Measurements from ENCODE around the gene GRM4. TPM values are rescaled to one million over a fixed set of nuclear protein-coding genes. Genes with fewer than 3 reads are reported as not detected.

The GRM4 gene
- total RNA-seq, 1 donor from 2014 or later = 1.2 TPM

DNA sequence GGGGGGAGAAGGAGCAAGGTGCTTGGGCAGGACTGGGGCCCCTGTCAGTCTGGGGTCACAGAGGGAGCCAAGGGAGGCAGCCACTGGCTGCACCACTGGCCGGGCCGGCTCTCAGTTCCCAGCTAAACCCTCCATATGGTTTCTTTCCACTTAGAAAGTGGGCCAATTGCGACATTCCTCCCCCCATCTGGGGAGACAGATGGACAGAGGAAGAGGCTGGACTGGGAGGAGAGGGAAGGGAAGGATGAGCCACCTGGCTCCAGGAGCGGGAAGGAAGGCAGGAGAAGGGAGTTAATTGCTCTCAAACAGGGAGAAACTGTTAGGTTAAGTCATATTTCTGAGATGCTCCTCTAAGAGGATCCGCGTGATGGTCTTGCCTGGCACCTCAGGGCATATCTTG lies 82.2 kb downstream of the GRM4 start:
- H3K4me2 ChIP-seq = no peak overlapping the region
- peaks cover 3% of the 10 kb centered on the region for H3K4me1 ChIP-seq
- no peak for DNase-seq (ENCODE audit: low spot score)
- Mint-ChIP-seq H3K9me3 (no peaks in the 10 kb centered on the region), H3K4me3 (peak overlapping the region; percentile 50), H3K27ac (no peak overlapping the region), H3K36me3 (no peaks in the 10 kb centered on the region), H3K27me3 (ENCODE audit: insufficient read depth, low read depth) (peaks cover 7% of the 10 kb centered on the region), H3K4me1 (peaks cover 7% of the 10 kb centered on the region)
- H3K27ac ChIP-seq = no peak overlapping the region
- no peaks in the 10 kb centered on the region for H3K36me3 ChIP-seq
- peaks cover 3% of the 10 kb centered on the region for H3F3A ChIP-seq (ENCODE audit: low read depth)
- H2AFZ ChIP-seq (replicated peaks) = no peak overlapping the region
- no peak overlapping the region for H3K9ac ChIP-seq
- H4K20me1 ChIP-seq (ENCODE audit: low read depth) = no peaks in the 10 kb centered on the region
- TF ChIP-seq EZH2 (IDR thresholded peaks at IDR 0.05) (no peak), EZH2phosphoT487 (IDR thresholded peaks at IDR 0.05) (no peak)
- TF ChIP-seq, protein P1, sequence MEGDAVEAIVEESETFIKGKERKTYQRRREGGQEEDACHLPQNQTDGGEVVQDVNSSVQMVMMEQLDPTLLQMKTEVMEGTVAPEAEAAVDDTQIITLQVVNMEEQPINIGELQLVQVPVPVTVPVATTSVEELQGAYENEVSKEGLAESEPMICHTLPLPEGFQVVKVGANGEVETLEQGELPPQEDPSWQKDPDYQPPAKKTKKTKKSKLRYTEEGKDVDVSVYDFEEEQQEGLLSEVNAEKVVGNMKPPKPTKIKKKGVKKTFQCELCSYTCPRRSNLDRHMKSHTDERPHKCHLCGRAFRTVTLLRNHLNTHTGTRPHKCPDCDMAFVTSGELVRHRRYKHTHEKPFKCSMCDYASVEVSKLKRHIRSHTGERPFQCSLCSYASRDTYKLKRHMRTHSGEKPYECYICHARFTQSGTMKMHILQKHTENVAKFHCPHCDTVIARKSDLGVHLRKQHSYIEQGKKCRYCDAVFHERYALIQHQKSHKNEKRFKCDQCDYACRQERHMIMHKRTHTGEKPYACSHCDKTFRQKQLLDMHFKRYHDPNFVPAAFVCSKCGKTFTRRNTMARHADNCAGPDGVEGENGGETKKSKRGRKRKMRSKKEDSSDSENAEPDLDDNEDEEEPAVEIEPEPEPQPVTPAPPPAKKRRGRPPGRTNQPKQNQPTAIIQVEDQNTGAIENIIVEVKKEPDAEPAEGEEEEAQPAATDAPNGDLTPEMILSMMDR (IDR thresholded peaks at IDR 0.05) = no peak
- H3K27me3 ChIP-seq = no peaks in the 10 kb centered on the region
- H3K9me3 ChIP-seq (ENCODE audit: low read depth) = no peaks in the 10 kb centered on the region
- H3K79me2 ChIP-seq (ENCODE audit: low read depth) = no peaks in the 10 kb centered on the region
- no peak overlapping the region for H3K4me3 ChIP-seq

DNA sequence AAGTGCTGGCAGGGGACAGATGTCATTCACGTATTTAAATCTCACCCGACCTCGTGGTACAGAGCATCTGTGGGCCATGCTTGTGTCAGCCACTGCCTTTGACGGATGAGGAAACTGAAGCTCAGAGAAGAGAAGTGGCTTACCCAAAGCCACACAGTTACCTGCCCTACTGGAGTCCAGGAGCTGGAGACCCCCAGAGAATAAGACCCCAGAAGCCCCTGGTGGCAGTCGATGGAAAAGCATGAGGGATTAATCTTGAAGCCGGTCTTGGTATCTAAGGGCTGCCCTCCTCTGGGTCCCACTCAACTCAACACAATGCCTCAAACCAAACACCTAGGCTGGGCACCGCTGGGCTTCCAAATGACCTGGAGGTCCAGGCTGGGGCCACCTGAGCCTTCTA lies 83.1 kb downstream of the GRM4 start:
- Histone ChIP-seq H3K9me3 (ENCODE audit: low read depth) (no peaks in the 10 kb centered on the region), H4K20me1 (ENCODE audit: low read depth) (no peaks in the 10 kb centered on the region), H3K27ac (no peak overlapping the region), H3K9ac (no peak overlapping the region), H3K27me3 (no peaks in the 10 kb centered on the region), H3K79me2 (ENCODE audit: low read depth) (no peaks in the 10 kb centered on the region), H3K4me2 (no peak overlapping the region), H3K36me3 (no peaks in the 10 kb centered on the region), H2AFZ (replicated peaks) (no peak overlapping the region), H3K4me1 (no peaks in the 10 kb centered on the region), H3K4me3 (no peak overlapping the region), H3F3A (ENCODE audit: low read depth) (no peaks in the 10 kb centered on the region)
- Mint-ChIP-seq H3K9me3 (no peaks in the 10 kb centered on the region), H3K27ac (no peak overlapping the region), H3K4me1 (peaks cover 9% of the 10 kb centered on the region), H3K27me3 (ENCODE audit: insufficient read depth, low read depth) (peaks cover 8% of the 10 kb centered on the region), H3K36me3 (no peaks in the 10 kb centered on the region), H3K4me3 (peak overlapping the region; percentile 48)
- no peak for DNase-seq (ENCODE audit: low spot score)
- TF ChIP-seq EZH2phosphoT487 (IDR thresholded peaks at IDR 0.05) = no peak
- TF ChIP-seq, protein P1 (IDR thresholded peaks at IDR 0.05) = peak; percentile 42
- no peak for TF ChIP-seq EZH2 (IDR thresholded peaks at IDR 0.05)

DNA sequence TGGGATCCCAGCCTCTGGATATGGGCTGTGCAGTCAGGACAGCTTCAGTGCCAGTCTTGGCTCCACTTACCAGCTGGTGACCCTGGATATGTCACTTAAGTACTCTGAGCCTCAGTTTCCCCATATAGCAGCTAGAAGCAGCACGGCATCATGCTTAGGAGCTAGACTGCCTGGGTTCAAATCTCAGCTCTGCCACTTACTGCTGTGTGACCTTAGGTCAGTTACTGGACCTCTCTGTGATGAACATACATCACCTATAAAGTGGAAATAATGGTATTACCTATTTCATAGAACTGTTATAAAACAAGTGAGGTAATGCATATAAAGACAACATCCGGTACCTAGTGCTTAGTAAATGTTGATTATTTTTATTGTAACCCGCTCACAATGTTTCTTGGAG lies 83.7 kb downstream of the GRM4 start:
- H3K4me2 ChIP-seq = no peak overlapping the region
- Mint-ChIP-seq H3K27me3 (ENCODE audit: insufficient read depth, low read depth) (peaks cover 11% of the 10 kb centered on the region), H3K4me1 (peaks cover 14% of the 10 kb centered on the region), H3K27ac (no peak overlapping the region), H3K9me3 (no peaks in the 10 kb centered on the region), H3K4me3 (no peak overlapping the region), H3K36me3 (no peaks in the 10 kb centered on the region)
- no peak overlapping the region for H3K9ac ChIP-seq
- H3K4me3 ChIP-seq = no peak overlapping the region
- H3K4me1 ChIP-seq = peaks cover 5% of the 10 kb centered on the region
- TF ChIP-seq, protein P1 (IDR thresholded peaks at IDR 0.05) = no peak
- TF ChIP-seq EZH2 (IDR thresholded peaks at IDR 0.05) (no peak), EZH2phosphoT487 (IDR thresholded peaks at IDR 0.05) (no peak)
- no peak for DNase-seq (ENCODE audit: low spot score)
- H3K27me3 ChIP-seq = no peaks in the 10 kb centered on the region
- no peaks in the 10 kb centered on the region for H3K9me3 ChIP-seq (ENCODE audit: low read depth)
- H3F3A ChIP-seq (ENCODE audit: low read depth) = no peaks in the 10 kb centered on the region
- no peak overlapping the region for H3K27ac ChIP-seq
- no peaks in the 10 kb centered on the region for H3K36me3 ChIP-seq
- no peaks in the 10 kb centered on the region for H4K20me1 ChIP-seq (ENCODE audit: low read depth)
- H2AFZ ChIP-seq (replicated peaks) = no peak overlapping the region
- H3K79me2 ChIP-seq (ENCODE audit: low read depth) = no peaks in the 10 kb centered on the region
